HG03575 (cell line): ENCODE data around the gene CBR4.
"Not testable (repeated sequence)": the region's sequence is repeated elsewhere in the genome, so short reads cannot be mapped to it uniquely, and the experiment has no call there.

Experiments
- ATAC-seq: cut with Tn5 transposase; IDR thresholded peaks from one replicate; pipeline ENCODE4 v1.9.1; 2021; ENCODE audit not compliant: unreplicated experiment, insufficient number of reproducible peaks, low FRiP score; ENCODE audit errors: extremely low read depth

Gene CBR4

DNA sequence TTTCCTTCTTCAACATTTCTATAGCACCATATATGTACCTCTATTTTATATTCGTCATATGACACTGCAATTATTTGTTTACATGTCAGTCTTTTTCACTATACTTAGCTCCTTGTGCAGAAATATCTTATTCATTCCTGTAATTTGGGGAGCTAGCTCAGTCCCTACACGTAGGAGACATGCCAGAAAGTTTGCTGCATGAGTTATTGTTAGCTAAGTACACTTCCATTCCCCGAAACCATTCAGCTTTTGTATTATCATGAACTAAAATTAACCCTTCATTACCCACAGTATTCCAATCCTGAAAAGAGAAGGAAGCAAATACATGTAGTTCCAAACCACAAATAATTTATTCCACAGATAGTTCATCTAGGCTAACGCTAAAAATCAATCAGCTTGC, 10.2 kb downstream of the CBR4 start:
- no peak for ATAC-seq

DNA sequence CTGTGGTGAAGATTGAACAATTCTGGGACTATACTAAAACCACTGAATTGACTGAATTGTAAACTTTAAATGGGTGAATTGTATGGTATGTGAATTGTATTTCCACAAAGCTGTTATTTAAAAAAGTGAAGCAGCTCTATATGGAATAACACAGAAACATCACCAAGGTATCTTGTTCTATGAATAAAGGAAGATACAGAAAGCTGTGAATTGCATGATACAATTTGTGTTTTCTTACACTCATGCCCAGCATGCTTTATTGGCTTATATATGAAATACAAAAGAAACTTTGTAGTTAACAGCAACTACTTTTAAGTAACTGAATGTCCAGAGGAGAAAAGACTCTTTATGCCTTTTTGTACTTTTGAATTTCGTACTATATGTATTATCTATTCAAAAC, 11.5 kb downstream of the CBR4 start:
- no peak for ATAC-seq

DNA sequence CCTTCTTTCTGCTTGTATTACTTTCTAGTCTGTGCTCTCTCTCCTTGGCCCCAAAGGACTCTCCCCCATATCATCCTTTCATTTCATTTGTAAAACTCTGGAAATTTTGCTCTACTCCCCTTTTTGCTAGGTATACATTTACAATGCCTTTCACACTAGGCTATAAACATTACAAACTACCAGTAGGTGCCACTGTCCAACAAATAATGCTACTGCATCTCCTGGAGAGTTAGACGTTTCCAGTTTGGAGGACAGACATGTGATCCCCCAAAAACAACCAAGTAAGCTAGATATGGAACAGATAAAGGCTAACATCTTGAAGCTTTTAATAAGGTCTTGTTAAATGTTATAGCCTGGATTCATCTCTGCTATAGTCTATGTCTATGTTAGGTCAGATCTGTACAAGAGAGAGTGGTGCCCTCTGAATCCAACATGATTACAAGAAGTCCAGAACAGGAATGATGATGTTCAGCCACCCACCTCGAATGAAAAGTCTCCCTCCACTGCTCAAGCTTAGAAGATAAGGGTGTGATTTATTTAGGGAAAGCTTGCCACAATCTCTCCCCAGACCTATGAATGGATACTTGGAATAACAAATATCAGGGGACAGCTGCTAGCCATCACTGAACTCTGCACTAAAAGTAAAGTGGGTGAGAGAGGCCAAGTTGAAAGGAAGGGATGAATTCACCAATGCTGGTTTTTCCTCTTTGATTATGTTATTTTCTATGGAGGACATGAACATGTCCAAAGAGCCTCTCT, 14.3 kb downstream of the CBR4 start:
- ATAC-seq = no peak

DNA sequence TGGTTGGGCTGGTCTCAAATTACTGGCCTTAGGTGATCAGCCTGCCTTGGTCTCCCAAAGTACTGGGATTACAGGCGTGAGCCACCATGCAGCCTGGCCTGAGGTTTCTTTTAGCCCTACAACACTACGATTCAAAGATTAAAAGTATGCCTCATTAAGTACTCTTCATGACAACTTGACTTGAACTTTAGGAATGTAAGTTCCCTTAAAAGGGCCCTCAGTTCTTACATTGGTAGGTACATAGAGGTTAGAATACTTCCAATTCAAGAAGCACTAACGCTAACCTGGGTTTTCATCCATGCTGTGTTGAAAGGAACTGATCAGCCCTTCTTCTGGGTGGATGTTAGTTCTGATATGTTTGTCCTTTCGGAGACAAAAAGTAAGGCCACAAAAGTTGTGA, 15.1 kb downstream of the CBR4 start:
- ATAC-seq = no peak

GRCh38 chr4:168993714-168994510, 16.1 kb downstream of the CBR4 start:
- no peak for ATAC-seq

DNA sequence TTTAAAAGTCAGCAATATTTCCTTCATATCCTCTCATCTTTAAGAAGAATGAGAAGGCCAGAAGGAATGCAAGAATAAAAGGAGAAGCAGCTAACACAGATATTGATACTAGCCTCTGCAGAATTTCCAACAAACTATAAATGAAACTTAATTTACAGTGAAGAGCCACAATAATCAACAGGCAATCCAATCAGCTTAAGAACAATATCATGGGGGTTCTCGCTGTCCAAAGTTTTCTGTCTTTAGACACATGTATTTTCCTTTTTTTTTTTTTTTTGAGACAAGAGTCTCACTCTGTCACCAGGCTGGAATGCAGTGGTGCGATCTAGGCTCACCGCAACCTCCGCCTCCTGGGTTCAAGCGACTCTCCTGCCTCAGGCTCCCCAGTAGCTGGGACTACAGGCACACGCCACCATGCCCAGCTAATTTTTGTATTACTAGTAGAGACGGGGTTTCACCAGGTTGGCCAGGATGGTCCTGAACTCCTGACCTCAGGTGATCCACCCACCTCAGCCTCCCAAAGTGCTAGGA, 17.0 kb downstream of the CBR4 start:
- ATAC-seq = not testable (repeated sequence)

DNA sequence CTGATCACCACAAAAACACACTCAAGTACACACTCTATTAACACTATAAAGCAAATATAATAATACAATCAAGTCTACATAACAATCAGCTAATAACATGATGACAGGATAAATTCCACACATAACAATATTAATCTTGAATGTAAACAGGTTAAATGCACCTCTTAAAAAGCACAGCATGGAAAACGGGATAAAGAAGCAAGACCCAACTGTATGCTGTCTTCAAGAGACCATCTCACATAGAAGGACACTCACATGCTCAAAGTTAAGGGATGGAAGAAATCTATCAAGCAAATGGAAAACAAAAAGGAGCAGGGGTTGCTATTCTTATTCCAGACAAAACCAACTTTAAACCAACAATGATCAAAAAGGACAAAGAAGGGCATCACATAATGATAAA, 28.1 kb downstream of the CBR4 start:
- ATAC-seq = no peak

- ATAC-seq = no peak
Measured at GRCh38 chr4:168981460-168981859, 28.6 kb downstream of the CBR4 start.

DNA sequence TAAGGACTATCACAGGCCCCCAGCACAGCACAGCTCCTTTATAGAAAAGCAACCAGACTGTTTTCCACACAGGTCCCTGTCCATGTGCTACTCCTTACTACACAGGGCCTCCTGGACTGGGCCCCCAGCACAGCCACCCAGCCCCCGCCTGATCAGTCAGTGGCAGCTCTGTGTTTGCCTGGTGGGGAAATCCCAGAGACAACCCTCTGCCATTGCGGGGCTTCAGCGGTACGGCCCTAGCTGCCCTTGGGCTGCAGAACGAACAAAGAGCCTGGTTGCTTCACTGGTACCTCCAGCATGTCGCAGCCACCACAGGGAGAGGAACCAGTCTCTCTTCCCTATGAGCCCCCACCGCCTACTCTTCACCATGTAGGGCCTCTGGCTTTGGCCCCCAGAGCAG, 30.7 kb downstream of the CBR4 start:
- no peak for ATAC-seq

DNA sequence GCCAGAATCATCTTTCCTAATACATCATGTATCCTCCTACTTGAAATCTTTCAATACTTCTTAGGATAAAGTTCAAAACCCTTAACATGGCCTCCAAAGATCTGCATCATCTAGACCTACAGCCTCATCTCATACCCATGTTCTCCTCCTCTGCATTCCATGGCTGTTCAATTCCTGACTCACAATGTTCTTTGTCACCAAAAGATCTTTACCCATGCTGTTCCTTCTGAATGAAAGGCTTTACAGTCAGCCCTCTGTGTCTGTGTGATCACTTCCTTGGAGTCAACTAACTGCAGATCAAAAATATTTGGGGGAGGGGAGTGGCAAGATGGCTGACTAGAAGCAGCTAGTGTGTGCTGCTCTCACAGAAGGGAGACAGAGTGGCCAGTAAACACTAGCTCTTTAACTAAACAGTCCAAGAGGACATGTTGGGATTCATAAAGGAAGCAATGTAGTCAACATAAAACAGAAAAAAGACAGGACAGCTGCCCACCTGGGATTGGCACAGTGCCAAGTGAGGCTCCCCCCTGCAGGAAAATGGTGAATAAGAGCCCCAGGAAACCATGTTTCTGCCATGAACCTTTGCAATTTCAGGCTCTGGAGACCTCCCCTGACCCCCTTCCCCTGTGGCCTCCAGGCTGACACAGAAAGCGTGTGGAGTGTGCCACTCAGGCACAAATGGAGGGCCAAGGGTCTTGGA, 31.9 kb downstream of the CBR4 start:
- ATAC-seq = no peak

DNA sequence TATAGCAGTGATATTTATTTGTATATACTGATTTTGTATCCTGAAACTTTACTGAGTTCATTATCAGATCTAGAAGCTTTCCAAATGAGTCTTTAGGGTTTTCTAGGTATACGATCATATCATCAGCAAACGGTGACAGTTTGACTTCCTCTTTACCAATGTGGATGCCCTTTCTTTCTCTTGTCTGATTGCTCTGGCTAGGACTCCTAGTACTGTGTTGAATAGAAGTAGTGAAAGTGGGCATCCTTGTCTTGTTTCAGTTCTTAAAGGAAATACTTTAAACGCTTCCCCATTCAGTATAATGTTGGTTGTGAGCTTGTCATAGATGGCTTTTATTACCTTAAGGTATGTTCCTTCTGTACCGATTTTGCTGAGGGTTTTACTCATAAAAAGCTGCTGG, 37.5 kb downstream of the CBR4 start:
- no peak for ATAC-seq

GRCh38 chr4:168960716-168961115, 49.3 kb downstream of the CBR4 start:
- no peak for ATAC-seq

DNA sequence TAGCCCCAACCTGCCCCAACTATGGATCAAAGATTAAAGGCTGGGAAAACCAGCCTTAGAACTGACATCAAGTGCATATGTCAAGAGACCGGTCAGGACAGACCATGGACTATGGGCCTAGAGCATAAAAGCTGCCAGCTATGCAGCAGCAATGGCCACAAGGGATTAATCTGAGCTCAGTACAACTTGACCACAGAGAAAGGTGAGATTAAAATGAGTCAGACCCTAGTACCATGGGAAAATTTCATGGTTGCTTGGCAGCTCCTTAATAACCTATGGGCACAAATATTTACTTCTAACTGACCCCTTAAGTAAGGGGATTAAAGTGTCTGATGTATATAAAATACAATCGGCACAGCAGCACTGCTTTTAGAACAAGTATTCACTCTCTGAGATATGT, 54.4 kb downstream of the CBR4 start:
- no peak for ATAC-seq

DNA sequence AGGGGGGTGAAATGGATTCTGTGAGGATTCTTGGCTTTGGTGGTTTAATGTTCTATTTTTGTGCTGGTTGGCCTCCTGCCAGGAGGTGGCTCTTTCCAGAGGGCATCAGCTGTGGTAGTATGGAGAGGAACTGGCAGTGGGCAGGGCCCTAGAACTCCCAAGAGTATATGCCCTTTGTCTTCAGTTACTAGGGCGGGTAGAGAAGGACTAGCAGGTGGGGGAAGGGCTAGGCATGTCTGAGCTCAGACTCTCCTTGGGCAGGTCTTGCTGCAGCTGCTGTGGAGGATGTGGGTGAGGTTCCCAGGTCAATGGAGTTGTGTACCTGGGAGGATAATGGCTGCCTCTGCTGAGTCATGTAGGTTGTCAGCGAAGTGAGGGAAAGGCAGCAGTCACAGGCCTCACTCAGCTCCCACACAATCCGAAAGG, 57.2 kb downstream of the CBR4 start:
- ATAC-seq = not testable (repeated sequence)

GRCh38 chr4:168945291-168945690, 64.8 kb downstream of the CBR4 start:
- no peak for ATAC-seq

- no peak for ATAC-seq
Measured at GRCh38 chr4:168942985-168943384, 67.1 kb downstream of the CBR4 start.
